ENCODE data around the gene SOX10.

The SOX10 gene

GRCh38 chr22:37930270-37930951 is 53.9 kb downstream of the SOX10 start:
- DNase-seq (ENCODE audit: low read depth, low spot score), result no peak

- DNase-seq (ENCODE audit: low read depth, low spot score), result no peak
Measured at GRCh38 chr22:37929390-37929789, 55.0 kb downstream of the SOX10 start.

GRCh38 chr22:37927637-37927936 is 56.8 kb downstream of the SOX10 start:
- no peak for DNase-seq (ENCODE audit: low read depth, low spot score)

- DNase-seq (ENCODE audit: low read depth, low spot score), result no peak
Measured at GRCh38 chr22:37926771-37927636, 57.4 kb downstream of the SOX10 start.

- no peak for DNase-seq (ENCODE audit: low read depth, low spot score)
Measured at GRCh38 chr22:37926358-37926757, 58.0 kb downstream of the SOX10 start.

- DNase-seq (ENCODE audit: low read depth, low spot score), result no peak
Measured at GRCh38 chr22:37925767-37926166, 58.6 kb downstream of the SOX10 start.

- DNase-seq (ENCODE audit: low read depth, low spot score), result no peak
Measured at GRCh38 chr22:37925330-37925729, 59.0 kb downstream of the SOX10 start.

GRCh38 chr22:37924386-37925065 is 59.8 kb downstream of the SOX10 start:
- DNase-seq (ENCODE audit: low read depth, low spot score), result no peak

- DNase-seq (ENCODE audit: low read depth, low spot score), result no peak
Measured at GRCh38 chr22:37923927-37924326, 60.4 kb downstream of the SOX10 start.
